Measurements from ENCODE around the gene RPS6KC1.
"Not testable (repeated sequence)": the region's sequence is repeated elsewhere in the genome, so short reads cannot be mapped to it uniquely, and the experiment has no call there.

The RPS6KC1 gene

DNA sequence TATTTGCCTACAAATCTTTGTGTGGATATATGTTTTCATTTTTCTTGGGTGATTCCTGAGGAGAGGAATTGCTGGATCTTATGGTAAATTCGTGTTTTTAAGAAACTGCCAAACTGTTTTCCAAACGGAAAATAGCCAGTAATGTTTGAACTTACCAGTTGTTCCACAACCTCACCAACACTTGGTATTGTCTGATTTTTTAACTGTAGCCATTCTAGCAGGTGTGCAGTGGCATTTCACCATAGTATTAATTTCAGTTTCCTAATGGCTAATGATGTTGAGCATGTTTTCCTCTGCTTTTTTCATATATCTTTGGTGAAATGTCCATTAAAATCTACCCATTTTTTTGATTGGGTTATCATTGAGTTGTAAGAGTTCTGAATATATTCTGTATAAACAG, 56.6 kb downstream of the RPS6KC1 start:
- no peak for DNase-seq

DNA sequence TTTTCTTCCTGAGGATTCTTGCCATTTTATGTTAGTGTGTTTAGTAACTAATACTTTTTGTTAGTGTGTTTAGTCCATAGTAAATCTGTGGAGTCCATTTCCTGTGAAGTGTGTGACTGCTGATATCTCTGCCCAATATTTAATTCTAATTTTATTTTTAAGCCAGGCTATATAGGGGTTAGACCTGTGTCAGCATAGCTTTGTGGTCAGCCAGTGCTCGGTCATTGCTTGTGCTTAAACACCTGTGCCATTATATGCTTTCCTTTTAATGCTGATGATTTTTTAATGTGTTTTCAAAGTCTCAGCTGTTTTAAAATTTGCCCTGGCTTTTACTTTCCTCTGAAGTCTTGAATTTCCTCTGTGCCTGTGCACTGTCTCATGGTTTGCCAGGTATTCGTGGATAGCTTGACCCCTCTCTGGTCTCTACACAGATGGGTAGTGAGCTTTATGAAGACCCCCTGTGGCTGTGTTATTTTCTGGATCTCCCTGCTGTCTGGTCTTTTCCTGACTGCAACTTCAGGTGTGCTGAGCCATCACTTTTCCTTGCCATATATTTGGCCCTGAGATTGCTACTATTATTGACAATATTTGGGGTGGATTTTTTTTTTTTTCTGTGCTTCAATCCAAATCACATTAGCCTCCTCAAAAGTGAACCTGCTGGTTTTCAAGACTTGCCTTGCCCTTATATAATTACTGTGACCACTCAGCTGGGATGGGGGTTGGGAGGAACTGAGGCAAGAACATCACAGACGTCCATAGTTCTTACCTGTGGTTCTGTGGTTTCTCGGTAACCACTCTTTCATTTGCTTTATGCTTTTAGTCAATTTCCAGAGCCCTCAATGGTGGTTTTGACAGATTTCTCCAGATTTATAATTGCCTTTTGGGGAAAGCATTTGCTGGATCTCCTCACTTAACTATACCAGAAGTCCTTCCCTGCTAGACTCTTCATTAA, 59.6 kb downstream of the RPS6KC1 start:
- DNase-seq, result no peak

DNA sequence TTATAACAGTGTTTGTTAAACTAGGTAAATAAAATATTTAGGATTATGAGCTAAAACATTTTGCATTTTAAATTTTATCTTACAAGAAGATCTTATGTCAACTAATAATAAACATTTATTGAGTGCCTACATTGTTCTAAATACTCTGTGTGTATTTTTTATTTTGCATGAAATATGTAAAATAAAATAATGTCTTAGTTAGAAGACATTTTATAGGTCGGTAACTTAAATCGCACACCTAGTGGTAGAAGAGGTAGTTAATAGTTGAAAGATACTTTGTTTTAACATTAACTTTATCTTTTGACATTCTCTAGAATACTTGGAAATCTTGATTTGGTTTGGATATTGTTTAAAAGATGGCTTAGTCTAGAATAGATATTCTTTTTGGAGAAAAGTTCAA, 60.5 kb downstream of the RPS6KC1 start:
- DNase-seq, result no peak

DNA sequence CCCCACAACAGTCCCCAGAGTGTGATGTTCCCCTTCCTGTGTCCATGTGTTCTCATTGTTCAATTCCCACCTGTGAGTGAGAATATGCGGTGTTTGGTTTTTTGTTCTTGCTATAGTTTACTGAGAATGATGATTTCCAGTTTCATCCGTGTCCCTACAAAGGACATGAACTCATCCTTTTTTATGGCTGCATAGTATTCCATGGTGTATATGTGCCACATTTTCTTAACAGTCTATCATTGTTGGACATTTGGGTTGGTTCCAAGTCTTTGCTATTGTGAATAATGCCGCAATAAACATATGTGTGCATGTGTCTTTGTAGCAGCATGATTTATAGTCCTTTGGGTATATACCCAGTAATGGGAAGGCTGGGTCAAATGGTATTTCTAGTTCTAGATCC, 61.7 kb downstream of the RPS6KC1 start:
- not testable (repeated sequence) for DNase-seq

DNA sequence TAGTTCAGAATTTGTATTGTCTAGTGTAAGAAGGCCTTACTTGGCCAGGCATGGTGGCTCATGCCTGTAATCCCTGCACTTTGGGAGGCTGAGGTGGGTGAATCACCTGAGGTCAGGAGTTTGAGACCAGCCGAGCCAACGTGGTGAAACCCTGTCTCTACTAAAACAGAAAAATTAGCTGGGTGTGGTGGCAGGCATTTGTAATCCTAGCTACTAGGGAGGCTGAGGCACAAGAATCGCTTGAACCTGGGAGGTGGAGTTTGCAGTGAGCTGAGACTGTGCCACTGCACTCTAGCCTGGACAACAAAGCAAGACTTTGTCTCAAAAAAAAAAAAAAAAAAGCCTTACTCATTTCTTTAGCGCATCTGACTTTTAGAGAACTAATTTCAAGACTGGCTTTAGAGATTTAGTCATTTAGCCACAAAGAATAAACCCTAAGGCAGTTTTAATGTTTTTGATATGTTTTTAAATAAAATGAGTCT, 66.7 kb downstream of the RPS6KC1 start:
- DNase-seq, result not testable (repeated sequence)

DNA sequence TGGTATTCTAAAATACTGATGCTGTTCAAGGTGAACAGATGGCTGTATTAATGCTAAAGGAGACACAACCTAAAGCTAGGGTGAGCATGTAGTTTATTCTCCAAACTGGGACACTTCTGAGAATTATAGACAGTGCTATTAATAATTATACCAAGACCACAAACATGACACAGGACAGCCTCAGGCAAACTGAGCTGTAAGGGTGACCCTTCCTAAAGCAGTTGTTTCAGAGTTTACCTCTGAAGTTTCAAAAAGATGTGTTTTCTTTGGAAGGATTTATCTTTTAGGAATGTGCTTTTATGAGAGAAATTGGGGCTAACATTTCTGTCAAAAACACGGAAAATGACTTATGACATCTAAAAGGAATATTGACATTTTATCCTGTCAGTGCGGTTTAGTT, 68.8 kb downstream of the RPS6KC1 start:
- DNase-seq, result no peak

DNA sequence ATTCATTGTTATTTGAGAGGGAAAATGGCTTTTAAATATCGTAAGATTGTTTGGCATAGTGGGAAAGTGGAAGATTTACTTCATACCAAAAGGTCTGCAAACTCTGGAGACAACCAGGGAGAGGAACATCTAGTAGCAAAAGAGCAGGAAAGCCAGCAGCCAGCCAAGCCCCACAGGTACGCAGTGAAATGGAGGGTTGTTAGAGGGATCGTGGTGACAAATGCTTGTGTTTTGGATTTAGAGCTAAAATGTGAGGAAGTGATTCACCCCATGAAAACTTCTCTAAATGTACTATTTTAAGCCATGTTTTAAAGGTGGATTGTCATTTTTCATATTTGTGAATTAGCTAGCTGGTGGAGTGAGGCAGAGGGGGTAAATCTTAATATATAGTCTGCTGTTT, 69.3 kb downstream of the RPS6KC1 start:
- DNase-seq, result no peak

DNA sequence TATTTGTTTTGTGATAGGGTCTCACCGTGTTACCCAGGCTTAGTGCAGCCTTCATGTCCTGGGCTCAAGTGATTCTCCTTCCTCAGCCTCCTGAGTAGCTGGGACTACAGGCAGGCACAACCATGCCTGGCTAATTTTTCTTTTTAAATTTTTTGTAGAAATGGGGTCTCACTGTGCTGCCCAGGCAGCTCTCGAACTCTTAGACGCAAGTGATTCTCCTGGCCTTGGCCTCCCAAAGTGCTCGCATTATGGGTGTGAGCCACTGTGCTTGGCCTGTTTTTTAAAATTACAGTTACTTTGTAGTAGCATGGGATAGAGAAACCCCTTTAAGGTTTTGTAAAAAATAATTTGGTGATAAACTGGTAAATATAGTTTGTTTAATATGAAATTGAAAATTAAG, 69.9 kb downstream of the RPS6KC1 start:
- no peak for DNase-seq

DNA sequence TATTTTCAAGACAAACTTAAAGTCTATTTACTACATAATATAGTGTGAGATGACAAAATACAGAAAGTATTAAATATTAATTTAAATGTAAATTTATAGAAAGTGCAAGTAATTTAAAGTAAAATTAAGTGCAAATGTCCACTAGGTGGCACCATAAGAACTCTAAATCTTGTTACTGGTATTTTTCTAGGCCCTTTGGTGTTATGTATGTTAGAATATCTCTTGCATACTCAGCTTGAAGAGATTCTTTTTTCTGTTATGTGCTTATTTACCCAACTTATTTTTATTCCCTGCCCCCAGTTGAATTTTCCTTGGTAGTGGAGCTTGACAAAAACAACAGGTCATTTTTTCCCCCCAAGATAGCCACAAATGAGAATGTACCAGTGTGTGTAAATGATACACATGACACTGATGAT, 71.5 kb downstream of the RPS6KC1 start:
- peak in 1 of 2 experiments; percentile 49 for DNase-seq

DNA sequence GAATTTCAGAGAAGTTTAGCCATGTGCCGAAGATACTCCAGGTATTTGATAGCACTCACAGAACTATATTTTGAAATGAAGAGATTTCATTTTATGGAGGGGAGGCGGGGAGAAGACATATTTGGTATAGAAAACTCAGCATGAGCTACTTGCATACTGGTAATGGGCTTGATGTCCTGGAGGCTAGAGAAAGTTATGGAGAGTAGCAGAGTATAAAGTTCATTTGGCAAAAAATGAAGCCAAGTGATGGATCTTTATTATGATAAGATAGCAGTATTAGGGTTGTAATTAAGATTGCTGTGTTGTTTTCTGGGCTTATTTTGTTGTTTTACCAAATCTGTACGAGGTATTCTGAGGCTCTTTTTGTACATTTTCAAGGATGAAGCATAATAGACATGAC, 72.0 kb downstream of the RPS6KC1 start:
- no peak for DNase-seq

DNA sequence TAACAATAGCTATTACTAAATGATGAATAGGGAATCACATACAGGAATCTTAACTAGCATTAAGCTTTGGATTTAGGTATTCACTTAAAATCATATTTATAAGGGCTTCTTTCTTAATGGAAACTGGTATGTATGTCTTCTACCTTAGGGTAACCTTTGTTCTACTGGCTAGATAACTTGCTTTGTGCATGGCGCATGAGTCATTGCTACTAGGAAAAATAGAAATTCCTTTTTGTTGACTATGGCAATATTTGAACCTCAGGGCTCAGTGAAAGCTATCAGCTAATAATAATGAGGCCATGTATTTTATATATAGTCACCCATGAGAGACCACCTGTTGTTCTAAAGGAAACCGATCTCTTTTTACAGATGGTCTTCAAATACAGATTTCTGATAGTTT, 72.5 kb downstream of the RPS6KC1 start:
- no peak for DNase-seq

DNA sequence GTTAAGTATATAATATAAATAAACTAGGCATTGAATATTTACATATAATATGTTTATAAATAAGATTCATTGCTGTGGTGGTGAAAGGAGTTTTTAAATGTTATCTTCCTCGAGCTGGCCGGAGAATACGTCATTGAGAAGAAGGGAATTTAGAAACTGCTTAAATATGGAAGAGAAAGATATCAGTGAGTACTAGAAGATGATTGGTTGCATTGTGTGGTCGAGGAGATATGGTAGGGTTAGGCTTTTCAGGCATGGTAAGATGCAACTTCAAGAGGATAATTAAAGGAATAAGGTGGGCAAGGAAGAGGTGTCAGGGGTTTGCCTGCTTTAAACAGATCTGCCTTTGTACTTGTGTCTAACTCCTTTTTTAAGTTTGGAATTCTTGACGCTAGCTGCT, 73.5 kb downstream of the RPS6KC1 start:
- no peak for DNase-seq

DNA sequence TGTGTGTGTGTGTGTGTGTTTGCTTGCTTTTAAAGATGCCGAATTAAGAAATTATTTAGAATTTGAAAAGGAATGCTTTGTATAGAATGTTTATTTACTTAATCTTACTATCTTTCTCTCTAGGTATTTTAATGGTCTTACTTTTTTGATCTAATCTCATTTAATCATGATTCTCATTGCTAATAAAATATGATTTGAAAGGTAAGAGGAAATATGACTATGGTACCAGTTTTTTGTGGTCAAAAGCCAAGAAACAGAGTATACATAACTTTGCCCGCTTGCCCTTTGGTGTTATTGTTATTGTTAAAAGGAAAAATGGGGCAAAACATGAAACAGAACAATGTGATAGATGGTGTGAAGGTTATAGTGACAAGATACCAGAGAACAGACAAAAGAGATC, 74.6 kb downstream of the RPS6KC1 start:
- no peak for DNase-seq

DNA sequence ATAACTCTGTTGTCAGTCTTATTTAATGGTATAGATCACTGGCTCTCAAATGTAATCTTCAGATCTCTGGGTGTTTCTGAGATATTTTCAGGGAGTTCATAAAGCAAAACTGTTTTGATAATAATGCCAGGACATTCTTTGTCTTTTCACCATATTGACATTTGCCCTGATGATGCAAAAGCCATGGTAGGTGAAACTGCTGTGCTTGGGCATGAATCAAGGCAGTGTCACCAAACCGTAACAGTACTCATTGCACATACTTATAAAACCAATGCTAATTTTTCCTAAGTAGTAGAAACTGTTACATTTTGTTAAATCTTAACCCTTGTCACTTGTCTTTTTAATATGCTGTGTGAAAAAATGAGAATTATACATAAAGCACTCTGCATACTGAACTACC, 76.0 kb downstream of the RPS6KC1 start:
- DNase-seq, result no peak

DNA sequence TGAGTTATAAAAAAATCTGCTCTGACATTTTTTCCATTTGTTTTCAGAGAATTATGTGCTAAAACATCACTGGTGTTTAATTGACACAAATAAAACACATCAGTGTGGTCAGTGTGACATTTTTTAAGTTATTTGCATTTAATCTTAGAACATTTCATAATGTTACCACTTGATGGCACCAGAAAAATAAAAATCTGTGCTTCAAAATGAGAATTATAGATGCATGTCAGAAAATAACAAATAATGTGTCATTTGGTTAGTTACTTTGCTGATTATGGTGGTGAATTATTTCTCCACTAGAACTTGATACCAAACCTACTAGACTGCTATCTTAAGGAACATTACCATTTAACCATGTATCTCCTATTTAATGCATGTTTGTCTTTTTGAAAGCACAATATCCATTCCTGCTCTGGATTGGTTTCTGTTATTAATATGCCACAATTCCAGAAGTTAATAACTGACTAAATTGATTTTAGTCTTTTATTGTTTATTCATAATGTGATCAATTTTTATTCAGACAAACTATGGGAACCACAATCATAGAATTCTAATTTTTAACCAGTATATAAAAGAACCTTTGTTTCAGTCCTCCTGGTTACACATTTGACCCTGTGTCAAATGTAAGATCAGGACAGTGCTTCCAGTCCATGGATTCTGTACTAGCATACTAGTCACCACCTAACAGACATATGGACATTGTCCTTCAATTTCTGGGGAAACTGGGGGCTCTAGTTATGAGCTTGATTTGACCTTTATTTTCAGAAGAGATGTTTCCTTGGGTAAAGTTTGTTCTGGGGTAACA, 81.0 kb downstream of the RPS6KC1 start:
- DNase-seq, result peak in 1 of 2 experiments; percentile 12

DNA sequence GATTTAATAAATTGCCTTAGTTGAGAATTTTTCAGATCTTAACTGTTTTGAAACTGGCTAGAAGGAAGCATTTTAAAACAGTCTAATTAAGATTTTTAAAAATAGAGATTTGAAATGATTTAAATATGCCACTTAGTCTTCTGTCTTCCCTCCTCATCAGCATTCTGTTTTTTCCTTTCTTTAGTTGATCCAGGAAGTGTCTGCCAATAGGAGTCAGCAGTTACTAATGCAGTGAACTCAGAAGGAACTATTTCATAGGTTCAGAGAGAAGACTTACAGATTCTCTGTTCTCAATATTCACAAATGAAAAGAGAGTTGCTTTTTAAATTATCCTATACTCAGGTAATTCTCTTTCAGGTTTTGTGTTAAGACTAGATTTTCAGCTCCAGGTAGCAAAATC, 84.5 kb downstream of the RPS6KC1 start:
- DNase-seq, result no peak

DNA sequence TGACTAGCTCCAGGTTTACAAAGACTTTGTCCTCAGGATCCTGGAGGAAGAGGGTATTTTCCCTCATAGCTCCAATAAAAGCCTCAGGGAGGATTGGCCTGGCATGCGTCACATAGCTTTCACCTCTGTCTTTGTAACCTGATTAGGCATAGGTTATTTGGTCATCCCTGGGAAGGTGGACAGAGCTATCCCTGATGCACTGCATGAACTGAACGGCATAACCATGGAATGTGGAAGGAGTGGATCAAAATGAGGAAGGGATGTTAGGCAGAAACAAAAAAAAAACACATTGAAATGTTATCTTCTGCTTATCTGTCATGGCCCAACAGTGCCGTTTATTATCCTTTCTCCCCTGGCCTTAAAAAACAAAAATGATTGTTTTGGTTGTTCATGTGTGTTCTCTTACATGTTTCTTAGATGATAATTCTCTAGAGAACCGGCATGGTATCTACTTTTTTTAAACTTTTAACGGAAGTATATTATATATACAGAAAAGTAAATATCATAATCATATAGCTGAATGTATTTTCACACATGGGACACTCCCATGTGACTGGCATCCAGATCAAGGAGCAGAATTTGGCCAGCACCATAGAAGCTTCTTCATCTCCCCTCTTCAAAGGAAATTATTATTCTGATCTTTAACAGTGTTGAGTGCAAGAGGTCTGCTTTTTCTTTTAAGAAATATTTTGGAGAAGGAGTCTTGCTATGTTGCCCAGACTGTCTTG, 85.3 kb downstream of the RPS6KC1 start:
- DNase-seq, result no peak

DNA sequence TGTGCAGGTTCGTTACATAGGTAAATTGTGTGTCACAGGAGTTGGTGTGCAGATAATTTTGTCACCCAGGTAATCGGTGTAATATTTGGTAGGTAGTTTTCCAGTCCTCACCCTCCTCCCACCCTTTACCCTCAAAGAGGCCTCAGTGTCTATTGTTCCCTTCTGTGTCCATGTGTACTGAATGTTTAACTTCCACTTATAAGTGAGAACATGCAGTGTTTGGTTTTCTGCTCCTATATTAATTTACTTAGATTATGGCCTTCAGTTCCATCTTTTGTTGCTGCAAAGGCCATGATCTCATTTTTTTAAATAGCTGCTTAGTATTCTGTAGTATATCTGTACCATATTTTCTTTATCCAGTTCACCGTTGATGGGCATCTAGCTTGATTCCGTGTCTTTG, 87.3 kb downstream of the RPS6KC1 start:
- no peak for DNase-seq

DNA sequence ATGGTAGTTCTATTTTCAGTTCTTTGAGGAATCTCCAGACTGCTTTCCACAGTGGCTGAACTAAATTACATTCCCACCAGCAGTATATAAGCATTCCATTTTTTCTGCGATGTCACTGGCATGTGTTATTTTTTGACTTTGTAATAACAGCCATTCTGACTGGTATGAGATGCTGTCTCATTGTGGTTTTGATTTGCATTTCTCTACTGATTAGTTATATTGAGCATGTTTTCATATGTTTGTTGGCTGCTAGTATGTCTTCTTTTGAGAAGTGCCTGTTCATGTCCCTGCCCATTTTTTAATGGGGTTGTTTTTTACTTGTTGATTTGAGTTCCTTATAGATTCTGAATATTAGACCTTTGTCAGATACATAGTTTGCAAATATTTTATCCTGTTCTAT, 87.9 kb downstream of the RPS6KC1 start:
- DNase-seq, result no peak

DNA sequence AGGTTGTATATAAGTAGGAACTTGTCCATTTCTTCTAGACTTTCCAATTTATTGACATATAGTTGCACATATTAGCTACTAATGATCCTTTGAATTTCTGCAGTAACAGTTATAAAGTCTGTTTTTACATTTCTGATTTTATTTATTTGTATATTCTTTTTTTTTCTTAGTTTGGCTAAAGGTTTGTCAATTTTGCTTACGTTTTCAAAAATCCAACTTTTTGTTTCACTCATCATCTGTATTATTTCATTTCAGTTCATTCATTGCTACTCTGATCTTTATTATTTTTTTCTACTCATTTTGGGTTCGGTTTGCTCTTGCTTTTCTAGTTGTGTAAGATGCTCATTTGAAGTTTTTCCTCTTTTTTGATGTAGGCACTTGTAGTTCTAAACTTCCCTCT, 97.9 kb downstream of the RPS6KC1 start:
- DNase-seq, result no peak

DNA sequence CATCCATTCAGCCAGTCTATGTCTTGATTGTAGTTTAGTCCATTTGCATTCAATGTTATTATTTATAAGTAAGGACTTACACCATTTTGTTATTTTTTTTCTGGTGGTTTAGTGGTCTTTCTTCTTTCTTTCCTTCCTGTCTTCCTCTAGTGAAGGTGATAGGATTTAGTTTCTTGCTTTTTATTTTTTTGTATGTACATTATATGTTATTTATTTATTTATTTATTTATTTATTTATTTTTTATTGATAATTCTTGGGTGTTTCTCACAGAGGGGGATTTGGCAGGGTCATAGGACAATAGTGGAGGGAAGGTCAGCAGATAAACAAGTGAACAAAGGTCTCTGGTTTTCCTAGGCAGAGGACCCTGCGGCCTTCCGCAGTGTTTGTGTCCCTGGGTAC, 99.0 kb downstream of the RPS6KC1 start:
- DNase-seq, result not testable (repeated sequence)

DNA sequence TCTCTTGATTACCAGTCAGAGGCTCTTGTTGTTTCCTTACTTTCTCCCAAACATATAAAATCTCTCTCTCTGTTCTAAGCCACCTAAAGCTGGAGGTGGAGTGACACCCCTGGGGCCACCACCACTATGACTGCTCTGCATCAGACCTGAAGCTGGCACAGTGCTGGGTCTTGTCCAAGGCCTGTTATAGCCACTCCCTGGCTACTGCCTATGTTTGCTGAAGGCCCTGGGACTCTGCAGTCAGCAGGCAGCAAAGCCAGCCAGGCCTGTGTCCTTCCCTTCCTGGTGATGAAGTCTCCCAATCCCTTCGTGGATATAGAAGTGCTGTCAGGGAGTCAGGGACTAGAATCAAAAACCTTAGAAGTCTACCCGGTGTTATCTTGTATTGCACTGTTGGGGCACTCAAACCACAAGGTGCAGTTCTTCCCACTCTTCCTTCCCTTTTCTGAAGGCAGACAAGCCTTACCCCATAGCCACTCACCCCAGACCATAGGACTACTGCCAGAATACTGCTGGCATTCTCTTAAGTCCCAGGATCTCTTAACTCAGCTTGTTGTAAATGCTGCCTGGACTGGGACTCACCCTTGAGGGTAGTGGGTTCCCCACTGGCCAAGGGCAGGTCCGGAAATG, 103.1 kb downstream of the RPS6KC1 start:
- DNase-seq, result no peak

DNA sequence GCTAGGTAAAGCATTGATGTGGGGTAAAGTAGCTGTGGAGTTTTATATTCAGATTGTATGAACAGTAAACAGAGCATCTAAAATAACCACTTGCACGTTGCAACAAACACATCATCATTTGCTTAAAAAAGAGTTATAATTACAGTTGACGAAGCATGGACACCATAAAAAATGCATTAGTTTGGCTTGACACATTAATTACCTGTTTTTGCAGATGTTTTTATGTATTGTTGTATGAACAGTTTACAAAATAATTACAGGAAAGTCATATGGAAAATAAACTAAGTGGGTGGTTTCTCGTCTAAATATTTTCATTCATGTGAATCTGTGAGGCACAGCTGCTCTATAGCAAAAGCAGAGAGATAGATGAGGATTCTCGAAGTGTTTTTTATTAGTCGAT, 108.3 kb downstream of the RPS6KC1 start:
- no peak for DNase-seq

Data from NCI-H526 (cell line).